ENCODE data around the gene LUZP1. TPM values are rescaled to one million over a fixed set of nuclear protein-coding genes. Genes with fewer than 3 reads are reported as not detected.
A peak's percentile ranks its signal among the peaks of the same experiment; 100 is the strongest.

The LUZP1 gene
- total and polyA plus RNA-seq, 2 donors (not counting 1 experiment from before 2014, with no cell fraction given), result 18.8 to 27.2 TPM

DNA sequence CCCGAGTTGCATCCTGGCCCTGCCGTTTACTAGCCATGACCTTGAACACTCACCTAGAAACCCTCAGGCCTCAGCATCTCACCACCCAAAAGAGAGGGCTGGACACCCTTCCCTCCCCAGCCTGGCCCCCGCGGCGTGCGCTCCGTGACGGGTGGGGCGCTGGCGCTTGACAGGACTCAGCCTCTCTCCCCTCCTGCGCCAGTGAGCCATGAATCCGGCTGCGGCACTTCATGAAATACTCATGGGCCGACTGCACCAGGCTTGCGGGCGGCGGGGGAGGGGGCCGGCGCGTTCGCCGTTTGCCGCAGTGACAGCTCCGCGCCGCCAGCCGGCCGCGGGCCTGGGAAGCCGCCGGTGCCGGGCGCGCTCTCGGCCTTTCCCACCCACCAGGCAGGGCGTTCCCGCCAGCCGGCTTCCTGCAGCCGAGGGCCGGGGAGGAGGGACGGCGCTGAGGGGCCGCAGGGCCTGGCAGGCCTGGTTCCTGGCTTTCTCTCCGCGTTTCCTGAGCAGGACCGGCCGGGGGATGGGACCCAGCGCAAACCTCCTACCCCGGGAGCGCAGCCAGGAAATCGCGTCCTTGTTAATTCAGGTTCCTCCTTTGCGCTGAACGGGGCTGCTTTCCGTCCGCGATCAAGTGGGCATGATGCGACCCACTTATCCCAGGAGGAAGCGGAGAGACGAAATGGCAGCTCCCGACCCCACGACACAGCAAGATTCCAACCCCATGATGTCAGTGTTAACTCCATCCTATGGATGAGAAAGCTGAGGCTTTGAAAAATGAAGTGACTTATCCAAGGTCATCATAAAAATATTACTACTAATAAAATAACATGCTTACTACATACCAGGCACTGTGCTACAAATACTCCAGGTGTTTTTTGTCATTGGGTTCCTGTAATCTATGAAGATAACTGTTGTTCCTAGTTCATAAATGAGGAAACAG lies 9.1 kb upstream of the LUZP1 start:
- Histone ChIP-seq H3K9me3 (ENCODE audit: control insufficient read depth, insufficient read depth, low read depth, low read length) (no peaks in the 10 kb centered on the region), H3K9ac (ENCODE audit: insufficient read depth, low read length) (peak overlapping the region; percentile 66), H3K4me3 (replicated peaks in 1 of 4; ENCODE audit: control extremely low read depth in 1 of 4, insufficient read depth in 1 of 4, low read depth in 3 of 4, low read length in 4 of 4) (peak overlapping the region; percentile 38 to 63 (median 51)), H3K4me2 (ENCODE audit: extremely low read depth, insufficient read depth, low read length) (peak overlapping the region; percentile 86), H2AFZ (ENCODE audit: low read length) (peak overlapping the region; percentile 85), H3K27ac (ENCODE audit: insufficient read depth, low read length) (peak overlapping the region; percentile 72), H3K27me3 (ENCODE audit: control insufficient read depth, insufficient read depth, low read length) (no peaks in the 10 kb centered on the region), H3K36me3 (ENCODE audit: control insufficient read depth, insufficient read depth, low read length) (no peaks in the 10 kb centered on the region), H3K79me2 (ENCODE audit: control insufficient read depth, insufficient read depth, low read length) (no peaks in the 10 kb centered on the region), H3K4me1 (ENCODE audit: control insufficient read depth, extremely low read depth, insufficient read depth, low read length) (peaks cover 5% of the 10 kb centered on the region), H4K20me1 (ENCODE audit: control insufficient read depth, extremely low read depth, insufficient read depth, low read length) (no peaks in the 10 kb centered on the region)
- TF ChIP-seq EZH2 (IDR thresholded peaks at IDR 0.05; ENCODE audit: low read length, missing control alignments), result no peak
- TF ChIP-seq, protein P1, sequence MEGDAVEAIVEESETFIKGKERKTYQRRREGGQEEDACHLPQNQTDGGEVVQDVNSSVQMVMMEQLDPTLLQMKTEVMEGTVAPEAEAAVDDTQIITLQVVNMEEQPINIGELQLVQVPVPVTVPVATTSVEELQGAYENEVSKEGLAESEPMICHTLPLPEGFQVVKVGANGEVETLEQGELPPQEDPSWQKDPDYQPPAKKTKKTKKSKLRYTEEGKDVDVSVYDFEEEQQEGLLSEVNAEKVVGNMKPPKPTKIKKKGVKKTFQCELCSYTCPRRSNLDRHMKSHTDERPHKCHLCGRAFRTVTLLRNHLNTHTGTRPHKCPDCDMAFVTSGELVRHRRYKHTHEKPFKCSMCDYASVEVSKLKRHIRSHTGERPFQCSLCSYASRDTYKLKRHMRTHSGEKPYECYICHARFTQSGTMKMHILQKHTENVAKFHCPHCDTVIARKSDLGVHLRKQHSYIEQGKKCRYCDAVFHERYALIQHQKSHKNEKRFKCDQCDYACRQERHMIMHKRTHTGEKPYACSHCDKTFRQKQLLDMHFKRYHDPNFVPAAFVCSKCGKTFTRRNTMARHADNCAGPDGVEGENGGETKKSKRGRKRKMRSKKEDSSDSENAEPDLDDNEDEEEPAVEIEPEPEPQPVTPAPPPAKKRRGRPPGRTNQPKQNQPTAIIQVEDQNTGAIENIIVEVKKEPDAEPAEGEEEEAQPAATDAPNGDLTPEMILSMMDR (conservative IDR thresholded peaks at IDR 0.05 in 1 of 2, IDR thresholded peaks at IDR 0.05 in 1 of 2; ENCODE audit: low read depth in 1 of 2, low read length in 2 of 2), result no peak
- DNase-seq (ENCODE audit: low read depth in 2 of 2), result peak; percentile 70 to 84

DNA sequence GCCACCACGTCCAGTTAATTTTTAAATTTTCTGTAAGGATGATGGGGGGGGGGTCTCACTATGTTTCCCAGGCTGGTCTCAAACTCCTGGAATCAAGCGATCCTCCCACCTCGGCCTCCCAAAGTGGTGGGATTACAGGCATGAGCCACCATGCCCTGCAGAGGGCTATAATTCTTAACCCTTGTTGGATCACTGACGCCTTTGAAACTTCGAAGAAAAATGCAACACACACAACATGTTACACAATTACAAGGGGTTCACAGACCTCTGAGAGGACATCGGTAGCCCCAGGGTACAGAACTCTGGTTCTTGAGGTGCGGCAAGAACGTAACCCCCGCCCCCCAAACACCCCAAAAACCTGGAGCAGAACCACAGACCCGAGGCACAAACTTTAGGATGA lies 8.4 kb upstream of the LUZP1 start:
- Histone ChIP-seq H4K20me1 (ENCODE audit: control insufficient read depth, extremely low read depth, insufficient read depth, low read length) (no peaks in the 10 kb centered on the region), H3K9me3 (ENCODE audit: control insufficient read depth, insufficient read depth, low read depth, low read length) (no peaks in the 10 kb centered on the region), H3K4me1 (ENCODE audit: control insufficient read depth, extremely low read depth, insufficient read depth, low read length) (peaks cover 5% of the 10 kb centered on the region), H3K36me3 (ENCODE audit: control insufficient read depth, insufficient read depth, low read length) (no peaks in the 10 kb centered on the region), H3K9ac (ENCODE audit: insufficient read depth, low read length) (peak overlapping the region; percentile 66), H2AFZ (ENCODE audit: low read length) (peak overlapping the region; percentile 85), H3K27me3 (ENCODE audit: control insufficient read depth, insufficient read depth, low read length) (no peaks in the 10 kb centered on the region), H3K79me2 (ENCODE audit: control insufficient read depth, insufficient read depth, low read length) (no peaks in the 10 kb centered on the region), H3K4me3 (replicated peaks in 1 of 4; ENCODE audit: control extremely low read depth in 1 of 4, insufficient read depth in 1 of 4, low read depth in 3 of 4, low read length in 4 of 4) (peak overlapping the region; percentile 38 to 63 (median 51)), H3K4me2 (ENCODE audit: extremely low read depth, insufficient read depth, low read length) (peak overlapping the region; percentile 86), H3K27ac (ENCODE audit: insufficient read depth, low read length) (peak overlapping the region; percentile 30)
- TF ChIP-seq, protein P1 (conservative IDR thresholded peaks at IDR 0.05 in 1 of 2, IDR thresholded peaks at IDR 0.05 in 1 of 2; ENCODE audit: low read depth in 1 of 2, low read length in 2 of 2), result no peak
- TF ChIP-seq EZH2 (IDR thresholded peaks at IDR 0.05; ENCODE audit: low read length, missing control alignments), result no peak
- no peak for DNase-seq (ENCODE audit: low read depth in 2 of 2)

DNA sequence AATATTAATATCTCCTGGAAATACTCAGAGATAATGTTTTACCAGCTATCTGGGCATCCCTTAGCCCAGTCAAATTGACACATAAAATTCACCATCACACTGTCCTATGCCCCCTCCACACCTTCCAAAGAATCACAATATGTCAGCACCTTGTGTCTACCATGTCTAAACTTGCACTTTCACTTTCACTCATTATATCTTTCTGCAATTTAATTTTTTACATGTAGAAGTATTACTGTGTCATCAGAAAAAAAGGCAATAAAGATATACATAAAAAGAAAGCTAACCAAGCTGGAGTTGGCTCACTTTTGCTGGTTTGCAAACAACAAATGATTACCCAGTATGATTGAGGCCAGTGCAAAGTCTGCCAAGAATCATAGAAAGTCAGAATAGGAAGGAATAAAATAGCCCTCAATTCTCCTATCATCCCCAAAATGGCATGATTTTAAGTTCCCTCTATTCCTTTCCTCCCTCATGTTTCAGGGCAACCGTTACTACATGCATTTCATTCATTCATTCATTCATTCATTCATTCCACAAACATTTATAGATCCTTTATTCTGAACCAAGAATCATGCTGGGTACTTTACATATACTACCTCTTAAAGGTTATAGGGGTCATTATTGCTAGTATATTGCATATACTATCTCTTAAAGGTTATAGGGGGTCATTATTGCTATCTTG lies 5.9 kb upstream of the LUZP1 start:
- no peaks in the 10 kb centered on the region for H3K27me3 ChIP-seq (ENCODE audit: control insufficient read depth, insufficient read depth, low read length)
- H3K9me3 ChIP-seq (ENCODE audit: control insufficient read depth, insufficient read depth, low read depth, low read length), result no peaks in the 10 kb centered on the region
- TF ChIP-seq EZH2 (IDR thresholded peaks at IDR 0.05; ENCODE audit: low read length, missing control alignments), result no peak
- TF ChIP-seq, protein P1 (conservative IDR thresholded peaks at IDR 0.05 in 1 of 2, IDR thresholded peaks at IDR 0.05 in 1 of 2; ENCODE audit: low read depth in 1 of 2, low read length in 2 of 2), result no peak
- no peak for DNase-seq (ENCODE audit: low read depth in 2 of 2)
- peaks cover 12% of the 10 kb centered on the region for H3K4me1 ChIP-seq (ENCODE audit: control insufficient read depth, extremely low read depth, insufficient read depth, low read length)
- no peak overlapping the region for H3K27ac ChIP-seq (ENCODE audit: insufficient read depth, low read length)
- no peaks in the 10 kb centered on the region for H3K36me3 ChIP-seq (ENCODE audit: control insufficient read depth, insufficient read depth, low read length)
- no peak overlapping the region for H3K4me2 ChIP-seq (ENCODE audit: extremely low read depth, insufficient read depth, low read length)
- H4K20me1 ChIP-seq (ENCODE audit: control insufficient read depth, extremely low read depth, insufficient read depth, low read length), result no peaks in the 10 kb centered on the region
- no peak overlapping the region for H3K4me3 ChIP-seq (replicated peaks in 1 of 4; ENCODE audit: control extremely low read depth in 1 of 4, insufficient read depth in 1 of 4, low read depth in 3 of 4, low read length in 4 of 4)
- H2AFZ ChIP-seq (ENCODE audit: low read length), result no peak overlapping the region
- H3K79me2 ChIP-seq (ENCODE audit: control insufficient read depth, insufficient read depth, low read length), result no peaks in the 10 kb centered on the region
- H3K9ac ChIP-seq (ENCODE audit: insufficient read depth, low read length), result no peak overlapping the region

Data from fibroblast of lung (primary cell).